ENCODE measurements around the gene LNX2.

Gene LNX2

DNA sequence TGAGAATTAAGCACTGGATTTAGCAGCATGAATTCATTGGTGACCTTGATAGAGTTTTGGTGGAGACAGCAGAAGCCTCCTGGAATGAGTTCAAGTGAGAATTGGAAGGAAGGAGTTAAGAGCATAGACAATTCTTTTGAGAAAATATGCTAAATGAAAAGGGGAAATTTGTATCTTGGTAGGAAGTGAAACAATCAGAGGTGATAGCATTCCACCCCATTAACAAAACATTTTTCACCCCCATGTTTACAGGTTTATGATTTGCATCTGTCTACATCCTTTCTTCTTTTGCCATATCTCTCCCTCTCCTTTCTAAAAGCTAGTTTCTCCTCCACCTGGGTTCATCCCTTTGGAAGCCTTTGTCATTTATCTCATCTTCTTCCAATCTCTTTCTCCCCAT is 27.5 kb downstream of the LNX2 start:
- no peak for TF ChIP-seq SPI1 (IDR thresholded peaks at IDR 0.05; ENCODE audit: borderline replicate concordance, low read depth)
- no peak for DNase-seq (ENCODE audit: low read depth in 1 of 2, low spot score in 1 of 2)
- no peak overlapping the region for H3K27ac ChIP-seq (replicated peaks)

DNA sequence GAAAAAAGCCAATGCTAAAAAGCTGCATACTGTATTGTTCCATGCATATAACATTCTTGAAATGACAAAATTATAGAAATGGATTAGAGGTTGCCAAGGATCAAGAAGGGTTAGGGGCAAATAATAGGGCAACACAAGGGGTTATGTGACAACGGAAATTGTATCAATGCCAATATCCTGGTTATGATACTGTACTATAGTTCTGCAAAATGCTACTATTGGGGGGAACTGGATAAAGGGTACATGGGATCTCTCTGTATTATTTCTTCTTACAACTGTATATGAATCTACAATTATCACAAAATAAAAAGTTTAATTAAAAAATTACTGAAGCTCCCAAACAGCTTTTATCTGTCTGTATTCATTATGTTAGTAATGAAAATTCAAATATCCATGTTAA is 31.9 kb downstream of the LNX2 start:
- DNase-seq (ENCODE audit: low read depth in 1 of 2, low spot score in 1 of 2), result no peak
- Histone ChIP-seq H3K4me3 (replicated peaks; ENCODE audit: insufficient read depth, low read length) (no peak overlapping the region), H3K27ac (replicated peaks) (no peak overlapping the region), H3K27me3 (ENCODE audit: insufficient read depth, poor library complexity, severe bottlenecking) (no peaks in the 10 kb centered on the region)
- TF ChIP-seq, protein P1, sequence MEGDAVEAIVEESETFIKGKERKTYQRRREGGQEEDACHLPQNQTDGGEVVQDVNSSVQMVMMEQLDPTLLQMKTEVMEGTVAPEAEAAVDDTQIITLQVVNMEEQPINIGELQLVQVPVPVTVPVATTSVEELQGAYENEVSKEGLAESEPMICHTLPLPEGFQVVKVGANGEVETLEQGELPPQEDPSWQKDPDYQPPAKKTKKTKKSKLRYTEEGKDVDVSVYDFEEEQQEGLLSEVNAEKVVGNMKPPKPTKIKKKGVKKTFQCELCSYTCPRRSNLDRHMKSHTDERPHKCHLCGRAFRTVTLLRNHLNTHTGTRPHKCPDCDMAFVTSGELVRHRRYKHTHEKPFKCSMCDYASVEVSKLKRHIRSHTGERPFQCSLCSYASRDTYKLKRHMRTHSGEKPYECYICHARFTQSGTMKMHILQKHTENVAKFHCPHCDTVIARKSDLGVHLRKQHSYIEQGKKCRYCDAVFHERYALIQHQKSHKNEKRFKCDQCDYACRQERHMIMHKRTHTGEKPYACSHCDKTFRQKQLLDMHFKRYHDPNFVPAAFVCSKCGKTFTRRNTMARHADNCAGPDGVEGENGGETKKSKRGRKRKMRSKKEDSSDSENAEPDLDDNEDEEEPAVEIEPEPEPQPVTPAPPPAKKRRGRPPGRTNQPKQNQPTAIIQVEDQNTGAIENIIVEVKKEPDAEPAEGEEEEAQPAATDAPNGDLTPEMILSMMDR (IDR thresholded peaks at IDR 0.05; ENCODE audit: insufficient read depth, low read length), result no peak
- no peak for TF ChIP-seq SPI1 (IDR thresholded peaks at IDR 0.05; ENCODE audit: borderline replicate concordance, low read depth)
- TF ChIP-seq, protein P2, sequence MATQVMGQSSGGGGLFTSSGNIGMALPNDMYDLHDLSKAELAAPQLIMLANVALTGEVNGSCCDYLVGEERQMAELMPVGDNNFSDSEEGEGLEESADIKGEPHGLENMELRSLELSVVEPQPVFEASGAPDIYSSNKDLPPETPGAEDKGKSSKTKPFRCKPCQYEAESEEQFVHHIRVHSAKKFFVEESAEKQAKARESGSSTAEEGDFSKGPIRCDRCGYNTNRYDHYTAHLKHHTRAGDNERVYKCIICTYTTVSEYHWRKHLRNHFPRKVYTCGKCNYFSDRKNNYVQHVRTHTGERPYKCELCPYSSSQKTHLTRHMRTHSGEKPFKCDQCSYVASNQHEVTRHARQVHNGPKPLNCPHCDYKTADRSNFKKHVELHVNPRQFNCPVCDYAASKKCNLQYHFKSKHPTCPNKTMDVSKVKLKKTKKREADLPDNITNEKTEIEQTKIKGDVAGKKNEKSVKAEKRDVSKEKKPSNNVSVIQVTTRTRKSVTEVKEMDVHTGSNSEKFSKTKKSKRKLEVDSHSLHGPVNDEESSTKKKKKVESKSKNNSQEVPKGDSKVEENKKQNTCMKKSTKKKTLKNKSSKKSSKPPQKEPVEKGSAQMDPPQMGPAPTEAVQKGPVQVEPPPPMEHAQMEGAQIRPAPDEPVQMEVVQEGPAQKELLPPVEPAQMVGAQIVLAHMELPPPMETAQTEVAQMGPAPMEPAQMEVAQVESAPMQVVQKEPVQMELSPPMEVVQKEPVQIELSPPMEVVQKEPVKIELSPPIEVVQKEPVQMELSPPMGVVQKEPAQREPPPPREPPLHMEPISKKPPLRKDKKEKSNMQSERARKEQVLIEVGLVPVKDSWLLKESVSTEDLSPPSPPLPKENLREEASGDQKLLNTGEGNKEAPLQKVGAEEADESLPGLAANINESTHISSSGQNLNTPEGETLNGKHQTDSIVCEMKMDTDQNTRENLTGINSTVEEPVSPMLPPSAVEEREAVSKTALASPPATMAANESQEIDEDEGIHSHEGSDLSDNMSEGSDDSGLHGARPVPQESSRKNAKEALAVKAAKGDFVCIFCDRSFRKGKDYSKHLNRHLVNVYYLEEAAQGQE (IDR thresholded peaks at IDR 0.05; ENCODE audit: insufficient replicate concordance, low read depth), result no peak
- TF ChIP-seq GABPA (IDR thresholded peaks at IDR 0.05; ENCODE audit: low read depth), result no peak
- TF ChIP-seq POLR2AphosphoS5 (IDR thresholded peaks at IDR 0.05; ENCODE audit: low read depth), result no peak

More for the DNA sequence above, 27.5 kb downstream of the LNX2 start:
- no peaks in the 10 kb centered on the region for H3K27me3 ChIP-seq (ENCODE audit: insufficient read depth, poor library complexity, severe bottlenecking)
- H3K4me3 ChIP-seq (replicated peaks; ENCODE audit: insufficient read depth, low read length), result no peak overlapping the region

DNA sequence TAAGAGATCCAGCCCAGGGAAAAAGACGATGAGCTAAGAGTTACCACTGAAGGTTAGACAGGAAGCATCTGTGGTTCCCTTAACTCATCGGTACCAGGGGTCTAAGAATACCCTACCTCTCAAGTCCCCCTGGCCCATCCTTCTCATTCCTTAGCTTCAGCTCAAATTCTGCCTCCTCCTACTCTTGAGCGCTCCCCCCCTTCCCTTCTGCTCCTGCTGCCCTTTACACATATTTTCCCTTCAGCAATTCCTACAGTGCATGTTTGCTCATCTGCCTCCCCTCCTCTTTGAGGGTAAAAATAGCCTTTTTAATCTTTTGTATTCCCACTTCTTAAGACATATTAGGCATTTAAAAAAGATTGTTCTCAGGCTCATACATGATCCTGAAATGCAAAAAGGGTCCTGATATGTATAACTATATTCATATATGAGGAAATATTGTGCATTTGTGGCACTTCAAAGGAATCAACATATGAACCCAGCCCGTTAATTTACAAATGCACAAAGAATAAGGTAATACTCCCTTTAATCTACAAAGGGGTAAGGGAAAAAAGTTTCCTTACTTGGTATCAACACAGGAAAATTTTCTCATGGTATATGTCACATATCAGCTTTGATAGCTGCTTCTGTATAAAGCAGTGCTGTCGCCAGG is 33.1 kb downstream of the LNX2 start:
- no peak for DNase-seq (ENCODE audit: low read depth in 1 of 2, low spot score in 1 of 2)
- TF ChIP-seq, protein P1 (IDR thresholded peaks at IDR 0.05; ENCODE audit: insufficient read depth, low read length), result no peak
- no peak for TF ChIP-seq SPI1 (IDR thresholded peaks at IDR 0.05; ENCODE audit: borderline replicate concordance, low read depth)
- TF ChIP-seq, protein P2 (IDR thresholded peaks at IDR 0.05; ENCODE audit: insufficient replicate concordance, low read depth), result no peak
- no peak for TF ChIP-seq POLR2AphosphoS5 (IDR thresholded peaks at IDR 0.05; ENCODE audit: low read depth)
- TF ChIP-seq GABPA (IDR thresholded peaks at IDR 0.05; ENCODE audit: low read depth), result no peak
- no peak overlapping the region for H3K27ac ChIP-seq (replicated peaks)
- H3K4me3 ChIP-seq (replicated peaks; ENCODE audit: insufficient read depth, low read length), result no peak overlapping the region
- no peaks in the 10 kb centered on the region for H3K27me3 ChIP-seq (ENCODE audit: insufficient read depth, poor library complexity, severe bottlenecking)

DNA sequence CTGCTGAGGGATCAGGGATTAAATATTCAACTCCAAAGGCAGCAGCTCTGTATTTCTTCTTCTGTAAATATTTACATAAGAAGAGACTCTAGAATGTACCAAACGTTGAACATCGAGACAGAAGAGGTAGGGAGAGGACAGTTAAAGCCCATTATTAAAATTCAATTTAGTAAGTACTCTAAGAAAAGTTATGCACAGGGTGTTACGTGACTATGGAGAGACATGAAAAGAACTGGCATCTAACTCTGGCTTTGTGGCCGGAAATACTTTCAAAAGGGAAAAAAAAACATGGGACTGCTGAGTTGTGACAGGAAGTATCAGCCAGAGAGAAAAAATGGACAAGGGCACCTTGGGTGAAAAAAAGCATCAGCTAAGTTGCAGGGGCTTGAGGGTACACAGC is 36.7 kb downstream of the LNX2 start:
- H3K27ac ChIP-seq (replicated peaks), result peak overlapping the region; percentile 13
- H3K4me3 ChIP-seq (replicated peaks; ENCODE audit: insufficient read depth, low read length), result no peak overlapping the region
- no peak for TF ChIP-seq GABPA (IDR thresholded peaks at IDR 0.05; ENCODE audit: low read depth)
- TF ChIP-seq SPI1 (IDR thresholded peaks at IDR 0.05; ENCODE audit: borderline replicate concordance, low read depth), result no peak
- no peak for TF ChIP-seq POLR2AphosphoS5 (IDR thresholded peaks at IDR 0.05; ENCODE audit: low read depth)
- TF ChIP-seq, protein P1 (IDR thresholded peaks at IDR 0.05; ENCODE audit: insufficient read depth, low read length), result no peak
- TF ChIP-seq, protein P2 (IDR thresholded peaks at IDR 0.05; ENCODE audit: insufficient replicate concordance, low read depth), result no peak
- peak in 1 of 2 experiments; percentile 12 for DNase-seq (ENCODE audit: low read depth in 1 of 2, low spot score in 1 of 2)
- H3K27me3 ChIP-seq (ENCODE audit: insufficient read depth, poor library complexity, severe bottlenecking), result no peaks in the 10 kb centered on the region

Data from HL-60 (cell line).